T-helper 2 cell treated with Interferon-gamma antibody and Interleukin-4, amounts not matched to agents 100 ng/mL and 5 ng/mL, for 36 hours (primary cell): ENCODE data around the gene AURKA. TPM values are rescaled to one million over a fixed set of nuclear protein-coding genes. Genes with fewer than 3 reads are reported as not detected.
"Not testable (repeated sequence)": the region's sequence is repeated elsewhere in the genome, so short reads cannot be mapped to it uniquely, and the experiment has no call there.

ENCODE experiments used
- intact Hi-C: fragments of 100-400 bp; cut with micrococcal nuclease; formaldehyde crosslinking; loops from one replicate; pipeline ENCODE4 v1.15.1; 2023
- total RNA-seq: library from RNA; stranded (reverse); gene quantifications from 2 replicates; pipeline ENCODE4 v1.2.3, GENCODE V29; 2022

Gene AURKA
- total RNA-seq, 1 donor from 2014 or later = 62.9 TPM

- intact Hi-C loops = loop anchor here (1.0 to 2.0 kb wide), 4 partner anchors 19 to 998 kb away; partner anchors contain the start of genes CASS4, FAM210B, RBM38 and RTF2
Measured at GRCh38 chr20:56392881-56393482, 967 bp upstream of the AURKA start.

DNA sequence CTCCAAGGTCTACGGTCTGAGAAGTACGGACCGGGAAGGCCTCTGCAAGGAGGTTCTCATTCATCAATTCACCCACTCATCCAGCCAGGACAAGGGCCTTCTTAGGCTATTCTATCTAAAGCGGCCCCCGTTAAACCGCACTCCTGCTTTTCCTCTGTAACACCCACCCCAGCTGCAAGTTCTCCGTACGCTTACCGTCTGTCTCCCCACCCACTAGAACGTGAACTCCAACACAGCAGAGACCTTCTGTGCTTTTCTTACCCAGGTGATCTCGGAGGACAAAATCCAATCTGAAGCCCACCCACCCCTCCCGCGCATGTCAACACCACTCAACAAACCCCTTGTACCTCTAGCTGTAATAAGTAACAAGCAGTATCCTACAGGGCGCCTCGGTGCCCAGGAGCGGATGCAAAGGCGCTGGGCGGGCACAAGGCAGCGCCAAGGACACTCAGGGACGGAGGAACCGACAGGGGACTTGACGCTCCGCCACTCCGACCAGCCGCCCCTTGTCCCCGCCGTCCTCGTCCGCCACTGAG lies 351 bp downstream of the AURKA start:
- intact Hi-C loops = loop anchor here (1.0 to 2.0 kb wide), 4 partner anchors 21 to 999 kb away; partner anchors contain the start of genes CASS4, FAM210B, RBM38 and RTF2

- intact Hi-C loops = no loop called here
Measured at GRCh38 chr20:56391037-56391436, 978 bp downstream of the AURKA start.

DNA sequence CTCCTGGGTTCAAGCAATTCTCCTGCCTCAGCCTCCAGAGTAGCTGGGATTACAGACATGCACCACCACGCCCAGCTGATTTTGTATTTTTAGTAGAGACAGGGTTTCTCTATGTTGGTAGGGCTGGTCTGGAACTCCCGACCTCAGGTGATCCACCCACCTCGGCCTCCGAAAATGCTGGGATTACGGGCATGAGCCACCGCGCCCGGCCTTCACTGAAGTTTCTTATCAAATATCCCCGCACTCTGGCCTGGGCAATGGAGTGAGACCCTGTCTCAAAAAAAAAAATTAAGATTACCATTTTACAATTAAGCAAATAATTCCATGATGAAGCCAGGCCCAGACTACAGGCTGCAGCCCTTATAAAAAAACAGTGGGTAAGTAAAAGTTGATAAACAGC lies 1.6 kb downstream of the AURKA start:
- intact Hi-C loops = not testable (repeated sequence)

DNA sequence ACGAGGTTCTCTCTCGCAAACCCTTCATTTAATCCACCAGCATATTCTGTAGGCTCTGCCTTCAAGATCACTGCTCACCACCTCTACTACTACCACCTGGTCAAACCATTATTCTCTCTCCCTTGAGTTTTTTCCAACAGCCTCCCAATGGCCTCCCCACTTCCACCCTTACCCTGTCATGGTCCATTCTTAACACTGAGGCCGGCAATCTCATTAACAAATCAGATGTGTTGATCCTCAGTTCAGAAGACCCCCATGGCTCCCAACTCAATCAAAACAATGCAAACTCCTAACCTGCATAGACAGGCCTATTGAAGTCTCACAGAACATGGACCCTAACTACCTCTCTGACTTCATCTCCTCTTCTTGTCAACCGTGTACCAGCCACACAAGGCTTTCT lies 2.2 kb downstream of the AURKA start:
- intact Hi-C loops = no loop called here

DNA sequence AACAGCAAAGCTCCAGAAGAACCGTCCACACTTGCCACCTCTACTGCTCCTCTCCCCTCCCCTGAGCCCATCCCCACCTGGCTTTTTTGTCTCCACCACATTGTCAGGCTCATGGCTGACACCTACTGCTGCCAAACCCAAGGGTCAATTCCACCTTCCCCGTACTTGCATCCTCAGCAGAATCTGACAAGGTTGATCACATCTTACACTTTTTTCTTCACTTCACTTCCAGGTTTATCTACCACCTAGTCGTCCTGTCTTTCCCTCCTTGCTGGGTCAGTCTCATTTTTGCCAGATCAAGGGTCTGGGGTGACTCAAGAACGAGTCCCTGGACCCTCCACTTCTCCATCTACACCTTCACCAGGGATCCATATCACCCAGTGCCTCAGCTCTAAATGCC lies 3.1 kb downstream of the AURKA start:
- intact Hi-C loops = no loop called here

- intact Hi-C loops = no loop called here
Measured at GRCh38 chr20:56386219-56386618, 5.8 kb downstream of the AURKA start.

- intact Hi-C loops = no loop called here
Measured at GRCh38 chr20:56385130-56385529, 6.9 kb downstream of the AURKA start.

GRCh38 chr20:56383334-56383733 lies 8.7 kb downstream of the AURKA start:
- intact Hi-C loops = no loop called here

GRCh38 chr20:56382696-56383095 lies 9.3 kb downstream of the AURKA start:
- intact Hi-C loops = no loop called here

- intact Hi-C loops = no loop called here
Measured at GRCh38 chr20:56381501-56381900, 10.5 kb downstream of the AURKA start.

- intact Hi-C loops = no loop called here
Measured at GRCh38 chr20:56380375-56380774, 11.6 kb downstream of the AURKA start.

DNA sequence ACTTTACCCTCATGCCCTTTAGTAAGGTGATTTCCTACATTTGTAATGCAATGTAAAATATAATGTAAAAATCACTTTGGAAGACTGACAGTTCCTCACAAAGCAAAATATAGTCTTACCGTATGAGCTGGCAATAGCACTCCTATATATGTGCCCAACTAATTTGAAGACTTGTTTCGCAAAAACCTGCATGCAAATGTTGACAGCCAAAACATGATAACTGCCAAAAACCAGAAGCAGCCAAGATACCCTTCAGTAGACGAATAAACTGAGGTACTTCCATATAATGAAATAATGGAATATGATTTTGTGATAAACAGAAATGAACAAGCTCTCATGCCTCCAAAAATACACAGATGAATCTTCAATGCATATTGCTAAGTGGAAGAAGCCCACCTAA lies 13.6 kb downstream of the AURKA start:
- intact Hi-C loops = no loop called here

DNA sequence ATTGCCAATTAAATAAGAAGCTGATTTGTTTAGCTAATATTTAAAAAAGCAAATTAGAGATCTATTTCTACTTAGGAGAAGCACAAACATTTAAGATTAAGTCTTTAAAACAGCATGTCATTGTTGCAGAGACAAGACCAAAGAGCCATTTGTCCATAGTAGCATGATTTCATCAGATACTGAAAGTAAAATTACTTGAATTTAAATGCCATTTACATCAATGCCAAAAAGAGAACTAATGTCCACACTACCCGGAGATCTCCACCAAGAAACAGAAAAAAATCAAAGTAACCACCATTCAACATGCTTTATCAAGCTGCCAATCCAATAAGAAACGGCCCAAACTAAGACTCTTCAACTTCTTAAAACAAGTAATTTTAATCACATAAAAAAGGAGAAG lies 15.7 kb downstream of the AURKA start:
- intact Hi-C loops = no loop called here

- intact Hi-C loops = no loop called here
Measured at GRCh38 chr20:56373942-56374341, 18.1 kb downstream of the AURKA start.

- intact Hi-C loops = no loop called here
Measured at GRCh38 chr20:56372850-56373249, 19.2 kb downstream of the AURKA start.

- intact Hi-C loops = no loop called here
Measured at GRCh38 chr20:56371977-56372376, 20.0 kb downstream of the AURKA start.

- intact Hi-C loops = no loop called here
Measured at GRCh38 chr20:56369179-56369578, 22.8 kb downstream of the AURKA start.

GRCh38 chr20:56368351-56369134 lies 23.5 kb downstream of the AURKA start:
- intact Hi-C loops = no loop called here

GRCh38 chr20:56363491-56363890 lies 28.5 kb downstream of the AURKA start:
- intact Hi-C loops = no loop called here

DNA sequence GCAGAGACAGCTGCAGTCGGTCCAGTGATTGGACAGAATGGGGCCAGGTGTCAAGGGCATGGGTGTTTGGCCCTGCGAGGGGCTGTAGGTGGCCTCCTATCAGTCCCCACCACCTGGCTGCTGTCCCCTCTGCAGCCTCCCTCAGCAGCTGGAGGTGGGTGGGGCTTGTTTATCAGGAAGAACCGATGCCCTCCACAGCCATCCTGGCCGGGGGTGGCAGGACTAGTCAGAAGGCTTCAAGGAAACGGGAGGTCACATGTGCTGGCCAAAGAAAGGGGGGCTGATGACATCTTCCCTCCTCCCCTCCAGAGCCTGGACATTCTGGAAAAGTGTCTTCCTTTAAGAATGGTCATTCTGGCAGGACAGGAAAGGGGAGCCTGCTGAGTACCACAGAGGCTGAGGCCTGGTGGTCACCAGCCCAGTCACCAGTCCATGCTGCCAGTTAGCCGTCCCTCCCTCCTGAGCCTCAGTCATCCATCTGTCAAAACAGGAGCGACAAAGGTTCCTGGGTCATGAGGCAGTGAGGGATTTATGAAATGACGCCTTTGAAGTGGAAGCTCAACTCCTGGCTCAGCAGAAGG lies 29.1 kb downstream of the AURKA start:
- intact Hi-C loops = no loop called here

DNA sequence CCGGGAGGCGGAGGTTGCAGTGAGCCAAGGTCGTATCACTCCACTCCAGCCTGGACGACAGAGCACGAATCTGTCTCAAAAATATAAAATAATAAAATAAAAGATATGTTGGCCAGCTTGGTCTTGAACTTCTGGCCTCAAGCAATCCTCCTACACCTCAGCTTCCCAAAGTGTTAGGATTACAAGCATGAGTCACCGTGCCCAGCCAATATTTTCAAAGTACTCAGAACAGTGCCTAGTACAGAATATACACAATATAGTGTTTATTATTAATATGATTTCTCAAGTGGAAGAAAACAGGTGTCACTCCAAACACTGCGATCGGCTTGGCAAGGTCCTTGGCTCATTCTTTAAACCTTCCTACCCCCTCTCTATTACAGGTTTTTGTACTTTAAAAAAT lies 30.1 kb downstream of the AURKA start:
- intact Hi-C loops = no loop called here
